Midbrain (tissue), 1 donor: ENCODE data around the gene TLE2.
"Not testable (repeated sequence)": the region's sequence is repeated elsewhere in the genome, so short reads cannot be mapped to it uniquely, and the experiment has no call there.

Source experiments
- DNase-seq: peaks from one replicate; lab custom pipeline; 2025; lab: John Stamatoyannopoulos, UW

The TLE2 gene

DNA sequence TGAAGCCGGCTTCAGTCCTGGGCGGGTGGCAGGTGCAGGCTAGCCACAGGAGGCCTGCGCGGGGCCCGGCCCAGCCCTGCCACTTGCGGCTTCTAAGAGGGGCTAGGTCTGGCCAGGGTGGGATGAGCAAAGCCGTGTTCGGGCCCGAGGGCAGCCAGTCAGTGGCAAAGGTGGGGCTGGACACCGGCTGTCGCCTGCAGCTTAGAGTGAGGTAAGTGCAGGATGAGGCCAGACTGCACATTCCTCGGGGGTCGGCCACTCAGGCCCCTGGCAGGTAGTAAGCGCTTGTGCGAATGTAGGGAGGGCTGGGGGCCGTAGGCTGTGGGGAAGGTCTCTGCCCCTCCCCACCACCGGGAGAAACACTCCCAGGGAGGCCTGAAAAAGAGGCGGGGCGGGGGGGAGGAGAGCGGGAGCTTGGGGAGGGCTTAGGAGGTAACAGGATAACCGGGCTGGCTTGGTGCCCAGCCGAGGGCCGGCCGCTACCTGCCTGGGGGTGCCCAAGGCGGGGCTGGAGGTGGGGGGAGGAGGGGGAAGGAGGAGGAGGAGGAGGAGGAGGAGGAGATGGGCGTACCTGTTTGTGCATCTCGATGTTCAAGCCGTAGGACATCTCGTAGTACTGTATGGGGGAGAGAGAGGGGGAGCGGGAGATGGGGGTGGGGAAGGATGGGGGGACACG is 26.8 kb upstream of the TLE2 start:
- no peak for DNase-seq

DNA sequence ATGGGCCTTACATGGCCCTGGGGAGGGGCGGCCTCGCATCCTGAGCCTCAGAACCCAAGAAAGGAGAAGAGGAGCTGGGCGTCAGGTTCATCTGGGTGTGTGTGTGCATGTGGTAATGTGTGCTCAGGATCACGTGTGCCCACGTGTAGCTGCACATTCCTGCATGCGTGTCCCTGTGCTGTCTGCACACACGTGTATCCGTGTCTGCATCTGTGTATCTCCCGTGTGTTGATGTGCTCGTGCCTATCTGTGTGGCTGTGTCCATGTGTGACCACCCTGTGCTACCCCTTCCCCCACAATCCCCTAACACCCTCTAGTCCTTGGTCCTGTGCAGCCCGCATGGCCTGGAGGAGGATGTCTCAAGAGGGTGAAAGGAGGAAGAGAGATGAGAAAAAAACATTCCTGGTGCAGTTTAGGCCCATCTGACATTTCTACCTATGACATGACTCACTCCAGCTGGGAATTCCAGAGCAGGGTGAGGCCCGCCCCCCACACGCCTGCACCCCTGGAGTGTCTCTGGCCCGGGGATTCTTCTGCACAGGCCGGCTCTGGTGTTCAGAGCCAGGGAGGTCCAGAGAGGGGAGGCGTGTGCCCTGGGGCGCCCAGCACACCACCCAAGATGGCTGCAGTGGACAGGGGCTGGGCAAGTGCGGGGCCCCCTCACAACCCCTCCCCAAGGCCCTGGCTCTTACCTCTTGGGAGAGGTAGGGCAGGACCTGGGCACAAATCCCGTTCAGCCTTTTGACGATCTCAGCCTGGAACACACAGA is 26.1 kb upstream of the TLE2 start:
- DNase-seq: no peak

DNA sequence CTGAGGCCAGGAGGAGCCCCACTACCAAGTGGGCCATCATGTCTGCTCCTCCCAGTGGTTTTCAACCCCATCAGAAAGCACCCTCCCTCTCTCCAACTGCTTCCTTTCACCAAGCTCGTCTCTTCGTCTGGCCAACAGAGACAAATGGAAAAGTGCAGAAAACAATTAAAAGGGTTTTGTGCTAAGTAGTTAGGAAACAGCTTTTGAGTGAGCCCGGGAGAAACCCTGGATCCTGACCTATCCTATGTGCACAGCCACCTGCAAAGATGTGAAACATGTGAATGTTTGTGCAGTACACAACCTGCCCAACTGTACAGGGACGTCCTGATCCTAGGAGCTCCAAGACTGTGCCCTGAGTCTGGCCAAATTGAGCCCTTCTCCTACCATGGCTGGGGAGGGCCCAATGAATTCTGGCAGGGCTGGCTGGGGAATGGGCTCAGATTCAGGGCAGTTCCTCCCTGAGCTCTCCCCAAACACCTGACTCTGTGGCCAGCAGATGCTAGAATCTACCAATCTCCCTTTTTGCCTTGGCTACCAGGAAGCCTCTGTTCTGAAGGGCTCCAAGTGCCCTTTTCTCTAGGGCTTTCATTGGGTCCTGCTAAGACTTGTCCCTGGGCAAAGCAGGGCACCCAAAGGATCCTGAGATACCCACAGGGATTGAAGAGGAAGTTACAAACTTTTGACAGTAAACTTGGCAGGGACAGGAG is 25.3 kb upstream of the TLE2 start:
- no peak for DNase-seq

DNA sequence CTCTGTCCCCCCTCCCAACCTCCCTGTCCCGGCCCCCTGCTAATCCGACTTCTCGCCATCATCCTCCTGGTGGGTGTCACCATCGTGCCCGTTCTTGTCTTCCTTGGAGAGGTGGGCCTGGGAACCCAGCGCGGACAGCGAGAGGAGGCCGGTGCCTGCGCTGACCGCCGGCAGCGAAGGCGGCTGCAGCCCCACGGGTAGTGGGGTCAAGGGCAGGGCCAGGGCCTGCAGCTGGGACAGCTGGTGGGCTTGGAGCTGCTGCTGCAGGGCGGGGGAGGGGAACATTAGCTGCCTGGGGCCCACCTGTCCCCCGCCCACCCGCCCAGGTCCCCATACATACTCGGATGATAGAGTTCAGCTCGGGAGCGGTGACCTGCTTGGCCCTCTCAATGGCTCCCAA is 24.7 kb upstream of the TLE2 start:
- no peak for DNase-seq

DNA sequence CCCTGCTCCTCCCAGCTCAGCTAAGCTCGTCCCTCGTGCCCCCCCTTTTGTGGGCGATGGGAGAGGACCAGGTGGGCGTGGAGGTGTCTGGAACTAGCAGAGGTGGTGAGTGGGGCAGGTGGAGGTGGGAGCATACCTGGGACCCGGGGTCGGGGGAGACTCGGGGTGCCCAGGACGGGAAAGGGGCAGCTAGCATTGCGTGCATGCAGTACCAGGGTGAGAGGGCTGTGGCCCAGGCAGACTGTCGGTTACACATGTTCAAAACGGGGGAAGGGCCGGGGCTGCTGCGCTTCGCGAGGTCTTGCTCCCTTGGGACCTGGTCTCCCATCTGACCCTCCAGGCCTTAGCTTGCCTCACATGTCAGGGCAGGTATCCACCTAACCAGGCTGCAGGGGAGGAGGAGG is 24.1 kb upstream of the TLE2 start:
- DNase-seq: no peak

DNA sequence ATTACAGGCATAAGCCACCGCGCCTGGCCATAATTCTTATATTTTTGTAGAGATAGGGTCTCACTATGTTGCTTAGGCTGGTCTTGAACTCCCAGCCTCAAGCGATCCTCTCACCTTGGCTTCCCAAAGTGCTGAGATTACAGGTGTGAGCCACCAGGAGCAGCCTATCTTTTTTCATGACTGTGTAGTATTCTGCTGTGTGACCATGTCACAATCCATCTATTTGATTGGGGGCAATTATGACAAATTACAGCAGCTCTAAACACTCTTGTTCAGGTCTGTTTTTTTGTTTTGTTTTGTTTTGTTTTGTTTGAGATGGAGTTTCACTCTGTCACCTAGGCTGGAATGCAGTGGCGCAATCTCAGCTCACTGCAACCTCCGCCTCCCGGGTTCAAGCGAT is 20.9 kb upstream of the TLE2 start:
- DNase-seq: not testable (repeated sequence)

DNA sequence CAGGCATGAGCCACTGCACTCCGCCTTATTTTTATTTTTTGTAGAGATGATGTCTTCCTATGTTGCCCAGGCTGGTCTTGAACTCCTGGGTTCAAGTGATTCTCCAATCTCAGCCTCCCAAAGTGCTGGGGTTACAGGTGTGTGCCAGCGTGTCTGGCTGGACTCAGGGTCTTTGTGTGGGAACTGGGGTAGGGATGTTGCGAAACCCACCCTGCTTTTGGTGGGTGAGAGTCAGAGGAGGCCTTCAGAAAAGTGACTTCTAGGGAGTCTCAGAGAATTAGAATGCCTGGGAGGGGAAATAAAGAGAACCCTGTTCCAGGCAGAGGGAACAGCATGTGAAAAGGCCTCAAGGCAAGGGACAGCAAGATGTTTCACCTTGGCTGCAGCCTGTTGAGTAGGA is 20.0 kb upstream of the TLE2 start:
- DNase-seq: no peak

DNA sequence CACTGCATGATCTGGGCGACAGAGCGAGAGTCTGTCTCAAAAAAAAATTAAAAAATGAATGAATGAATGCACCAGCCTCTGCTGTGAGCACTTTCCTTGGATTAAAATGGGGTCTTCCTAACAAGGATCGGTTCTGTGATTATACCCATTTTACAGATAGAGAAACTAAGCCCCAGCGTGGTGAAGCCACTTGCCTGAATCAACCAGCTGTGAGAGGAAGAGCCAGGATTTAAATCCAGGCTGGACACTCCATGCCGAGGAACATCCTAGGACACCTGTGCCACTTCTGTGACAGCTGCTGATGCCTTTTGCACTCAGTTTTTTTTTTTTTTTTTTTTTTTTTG is 19.1 kb upstream of the TLE2 start:
- no peak for DNase-seq

DNA sequence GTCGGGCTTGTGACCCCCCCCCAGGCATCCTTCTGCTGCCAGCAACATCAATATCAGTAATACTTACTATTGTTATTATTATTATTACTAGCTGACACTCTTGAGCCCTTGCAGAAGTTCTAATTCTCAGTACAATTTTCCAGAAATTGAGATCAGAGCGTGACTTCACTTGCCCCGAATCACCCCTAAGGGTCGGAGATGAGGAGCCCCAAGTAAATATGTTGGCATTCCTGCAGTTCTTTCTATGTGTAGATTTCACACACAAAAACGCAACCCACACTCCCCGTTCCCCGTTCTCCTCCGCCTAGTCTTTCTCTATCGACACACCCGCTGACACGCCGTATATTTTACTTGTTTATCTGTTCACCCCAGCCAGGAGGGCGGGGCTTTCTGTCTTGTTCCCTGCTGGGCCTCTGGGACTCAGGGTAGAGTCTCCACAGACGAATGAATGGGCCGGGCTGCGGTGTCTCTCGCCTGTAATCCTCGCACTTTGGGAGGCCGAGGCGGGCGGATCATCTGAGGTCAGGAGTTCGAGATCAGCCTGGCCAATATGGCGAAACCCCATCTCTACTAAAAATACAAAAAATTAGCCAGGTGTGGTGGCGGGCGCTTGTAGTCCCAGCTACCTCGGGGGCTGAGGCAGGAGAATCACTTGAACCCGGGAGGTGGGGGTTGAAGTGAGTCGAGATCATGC is 18.6 kb upstream of the TLE2 start:
- no peak for DNase-seq

DNA sequence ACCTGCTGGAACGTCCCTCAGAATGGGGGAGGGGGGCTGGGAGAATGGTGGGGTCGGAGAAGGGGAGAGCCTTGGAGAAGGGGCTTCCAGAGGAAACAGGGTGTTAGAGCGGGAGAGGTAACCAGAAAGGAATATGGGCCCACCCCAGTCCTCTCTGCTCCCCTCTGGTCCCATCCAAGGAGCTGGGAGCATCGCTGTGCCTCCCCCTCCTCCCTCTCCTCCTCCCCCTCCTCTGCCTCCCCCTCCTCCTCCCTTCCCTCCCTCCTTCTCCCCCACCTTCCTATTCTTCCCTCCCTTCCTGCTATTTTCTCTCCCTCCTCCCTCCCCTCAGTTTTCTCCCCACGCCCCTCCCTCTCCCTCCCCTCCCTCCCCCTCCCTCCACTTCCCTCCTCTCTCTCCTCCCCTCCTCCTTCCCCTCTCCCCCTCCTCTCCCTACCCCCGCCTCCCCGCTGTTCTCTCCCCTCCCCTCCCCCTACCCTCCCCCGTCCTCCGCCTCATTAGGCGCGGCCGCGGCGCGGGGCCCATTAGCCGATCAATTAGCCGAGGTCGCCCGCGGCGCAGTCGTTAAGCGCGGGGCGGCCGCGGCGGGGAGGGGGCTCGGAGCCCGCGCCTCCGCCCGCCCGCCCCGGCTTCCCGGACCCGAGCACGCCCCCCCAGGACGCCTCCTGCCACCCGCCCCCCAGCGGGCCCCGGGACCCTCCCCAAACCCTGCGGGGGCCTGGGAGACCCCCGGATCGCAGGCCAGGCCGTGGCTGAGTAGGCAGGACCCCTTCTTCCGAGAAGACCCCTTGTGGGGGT is 17.8 kb upstream of the TLE2 start:
- no peak for DNase-seq

DNA sequence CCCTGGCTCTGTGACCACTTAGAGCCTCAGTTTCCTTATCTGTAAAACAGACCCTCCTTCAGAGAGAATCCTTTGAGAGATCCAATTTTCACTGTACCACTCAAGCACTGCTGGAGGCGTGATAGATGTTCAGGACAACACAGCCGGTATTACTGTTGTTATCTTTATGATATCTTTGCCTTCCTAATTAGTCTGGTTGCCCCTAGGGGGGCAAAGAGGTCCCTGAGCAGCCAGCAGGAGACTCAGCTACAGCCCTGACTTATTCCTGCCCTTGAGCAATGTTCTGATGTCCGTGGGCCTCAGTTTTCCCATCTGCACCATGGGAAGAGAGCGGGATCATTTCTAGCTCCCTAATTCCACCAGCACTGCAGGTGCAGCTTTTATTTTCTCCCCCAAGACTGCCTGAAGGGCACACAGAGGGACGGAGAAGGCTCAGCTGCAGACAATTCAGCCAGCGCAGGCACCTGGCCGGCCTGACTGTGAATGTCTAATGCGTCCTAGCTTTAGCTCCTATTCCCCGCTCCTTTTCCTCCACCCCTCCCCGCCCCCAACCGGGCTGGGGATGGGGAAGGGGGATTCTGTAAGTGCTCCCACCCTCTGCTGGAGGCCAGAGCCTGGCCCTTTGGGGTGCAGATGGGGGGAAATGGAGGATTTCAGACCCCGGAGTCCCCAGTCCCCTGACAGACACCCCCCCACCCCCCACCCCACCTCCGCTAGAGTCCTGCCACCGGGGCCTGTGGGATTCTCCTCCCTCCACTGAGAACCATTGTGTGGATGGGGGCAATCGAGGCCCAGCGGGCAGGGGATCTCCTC is 17.0 kb upstream of the TLE2 start:
- no peak for DNase-seq

DNA sequence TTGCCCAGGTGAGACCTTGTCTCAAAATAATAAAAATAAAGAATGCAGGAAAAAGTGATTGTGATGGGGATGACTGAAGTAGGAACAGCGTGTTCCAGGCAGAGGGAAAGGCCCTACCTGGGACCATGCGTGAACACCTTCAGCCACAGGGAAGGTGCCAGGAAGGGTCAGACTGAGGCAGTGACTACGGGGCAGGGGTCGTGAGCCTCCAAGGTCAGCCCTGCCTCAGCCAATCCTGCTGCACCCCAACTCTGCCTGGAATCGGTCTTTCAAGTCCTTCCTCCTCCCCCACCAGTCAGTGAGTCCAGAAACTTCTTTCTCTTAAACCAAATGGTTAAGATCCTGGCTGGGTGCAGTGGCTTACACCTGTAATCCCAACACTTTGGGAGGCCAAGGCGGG is 16.1 kb upstream of the TLE2 start:
- DNase-seq: no peak

DNA sequence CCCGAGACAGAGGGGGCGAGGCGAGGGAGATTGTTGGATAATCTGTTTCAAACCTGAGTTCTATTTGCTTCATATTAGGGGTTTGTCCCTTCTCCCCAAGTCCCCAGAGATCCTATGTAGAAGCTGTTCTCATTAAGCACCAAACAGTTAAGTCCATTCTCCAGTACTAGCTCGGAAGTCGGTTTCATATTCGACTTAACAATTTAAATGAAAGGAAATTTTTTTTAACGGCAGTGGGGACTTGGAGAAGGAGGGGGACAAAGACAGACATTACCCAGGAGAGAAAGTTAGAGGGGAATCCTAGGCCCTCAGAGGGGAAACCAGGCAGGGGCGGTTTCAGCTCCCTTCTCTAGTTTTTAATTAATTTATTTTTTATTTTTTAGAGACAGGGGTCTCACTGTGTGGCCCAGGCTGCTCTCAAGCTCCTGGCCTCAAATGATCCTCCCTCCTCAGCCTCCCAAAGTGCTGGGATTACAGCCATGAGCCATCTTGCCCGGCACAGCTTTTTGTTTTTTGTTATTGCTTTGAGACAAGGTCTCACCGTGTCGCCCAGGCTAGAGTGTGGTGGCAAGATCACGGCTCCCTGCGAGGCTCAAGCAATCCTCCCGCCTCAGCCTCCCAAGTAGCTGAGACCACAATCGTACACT is 13.7 kb upstream of the TLE2 start:
- no peak for DNase-seq

DNA sequence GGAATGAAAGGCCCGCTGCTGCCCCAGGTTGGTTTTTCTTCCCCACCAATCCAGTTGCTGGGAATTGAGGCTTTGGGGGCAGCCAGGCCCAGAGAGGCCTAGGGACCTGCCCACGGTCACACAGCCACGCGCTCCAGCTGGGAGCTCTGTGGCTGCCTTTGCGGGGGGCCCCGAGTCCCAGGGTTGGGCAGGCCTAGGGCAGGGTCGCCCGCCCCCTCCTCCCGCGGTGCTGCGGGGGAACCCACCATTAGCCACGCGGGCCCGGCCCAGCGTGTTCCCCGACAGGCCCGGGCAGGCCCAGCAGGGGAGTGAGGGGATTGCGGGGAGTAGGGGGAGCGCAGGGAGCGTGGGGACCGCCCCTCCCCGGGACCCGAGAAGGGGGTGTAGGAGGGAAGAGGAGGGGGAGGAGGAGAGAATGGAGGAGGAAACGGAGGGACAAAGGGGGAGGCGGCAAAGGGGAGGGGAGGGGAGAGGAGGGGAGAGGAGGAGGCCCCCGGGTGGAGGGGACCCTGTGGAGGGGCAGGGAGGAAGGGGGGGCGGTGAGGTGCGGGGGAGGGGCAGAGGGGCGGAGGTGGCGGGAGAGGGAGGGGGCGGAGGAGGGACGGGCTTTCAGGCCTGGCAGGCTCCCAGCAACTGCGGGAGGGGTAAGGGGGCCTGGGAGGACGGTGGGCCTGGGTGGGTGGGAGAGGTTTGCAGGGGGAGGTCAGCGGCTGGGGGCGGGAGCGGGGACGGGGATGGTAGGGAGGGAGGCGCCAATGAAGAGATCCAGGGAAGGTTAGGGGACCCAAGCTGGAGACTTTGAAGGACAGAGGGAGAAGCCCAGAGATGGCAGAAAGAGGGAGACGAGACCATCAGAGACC is 12.9 kb upstream of the TLE2 start:
- no peak for DNase-seq

DNA sequence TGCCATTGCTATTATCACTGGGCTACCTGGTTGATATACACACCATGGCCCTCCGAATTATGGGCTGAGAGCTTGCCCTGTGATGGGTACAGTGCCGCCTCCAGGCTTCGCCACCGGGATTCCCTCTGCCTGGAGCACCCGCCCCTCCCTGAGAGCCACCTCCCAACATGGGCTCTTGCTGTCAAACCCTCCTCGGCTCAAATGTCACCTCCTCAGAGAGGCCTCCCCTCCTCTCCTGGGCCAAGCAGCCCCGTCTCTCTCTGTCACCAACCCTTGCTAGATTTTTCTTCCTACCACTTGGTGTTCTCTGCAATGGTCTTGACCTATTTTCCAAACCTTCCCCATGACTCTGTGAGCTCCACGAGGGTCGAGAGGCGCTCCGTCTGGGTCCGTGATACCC is 12.2 kb upstream of the TLE2 start:
- DNase-seq: no peak

DNA sequence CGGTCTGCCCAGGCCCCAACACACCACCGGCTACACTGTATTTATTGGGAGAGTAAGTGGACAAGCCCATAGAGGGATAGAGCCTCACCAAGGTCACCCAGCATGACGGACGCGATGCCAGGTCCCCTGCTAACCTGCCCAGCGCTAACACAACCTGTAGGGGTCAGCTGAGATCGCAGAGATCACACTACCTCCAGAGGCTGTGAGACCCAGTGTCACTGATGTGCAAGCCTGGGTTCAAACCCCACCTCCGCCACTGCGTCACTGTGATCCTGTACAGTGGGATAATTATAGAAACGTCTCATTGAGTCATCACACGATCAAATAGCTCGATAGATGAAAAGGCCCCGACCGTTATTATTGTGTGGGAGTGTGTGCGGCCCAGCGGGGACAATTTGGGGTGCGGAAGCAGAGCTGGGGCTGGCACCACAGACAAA is 10.6 kb upstream of the TLE2 start:
- DNase-seq: no peak

DNA sequence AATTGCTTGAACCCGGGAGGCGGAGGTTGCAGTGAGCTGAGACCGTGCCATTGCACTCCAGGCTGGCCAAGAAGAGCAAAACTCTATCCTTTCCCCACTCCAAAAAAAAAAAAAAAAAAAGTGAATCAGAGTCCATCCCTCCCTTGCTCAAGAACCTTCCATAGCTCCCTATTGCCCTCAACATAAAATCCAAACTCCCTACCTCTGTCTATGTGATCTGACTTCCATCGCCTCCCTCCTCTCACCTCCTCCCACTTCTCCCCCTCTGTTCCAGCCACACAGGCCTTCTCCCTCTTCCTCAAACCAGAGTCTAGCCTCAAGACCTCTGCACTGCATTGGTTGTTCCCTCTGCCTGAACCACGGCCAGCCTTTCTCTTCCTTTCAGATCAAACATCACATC is 10.0 kb upstream of the TLE2 start:
- no peak for DNase-seq

DNA sequence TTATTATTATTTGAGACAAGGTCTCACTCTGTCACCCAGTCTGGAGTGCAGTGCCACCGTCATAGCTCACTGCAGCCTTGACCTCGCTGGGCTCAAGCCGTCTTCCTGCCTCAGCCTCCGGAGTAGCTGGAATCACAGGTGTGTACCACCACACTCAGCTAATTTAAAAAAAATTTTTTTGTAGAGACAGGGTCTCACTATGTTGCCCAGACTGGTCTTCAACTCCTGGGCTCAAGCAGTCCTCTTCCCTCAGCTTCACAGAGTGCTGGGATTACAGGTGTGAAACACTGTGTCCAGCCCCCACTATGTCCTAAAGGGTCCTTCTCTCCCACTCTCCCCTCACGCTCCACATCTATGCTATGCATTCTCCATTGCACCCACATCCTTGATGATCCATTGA is 9.1 kb upstream of the TLE2 start:
- no peak for DNase-seq

DNA sequence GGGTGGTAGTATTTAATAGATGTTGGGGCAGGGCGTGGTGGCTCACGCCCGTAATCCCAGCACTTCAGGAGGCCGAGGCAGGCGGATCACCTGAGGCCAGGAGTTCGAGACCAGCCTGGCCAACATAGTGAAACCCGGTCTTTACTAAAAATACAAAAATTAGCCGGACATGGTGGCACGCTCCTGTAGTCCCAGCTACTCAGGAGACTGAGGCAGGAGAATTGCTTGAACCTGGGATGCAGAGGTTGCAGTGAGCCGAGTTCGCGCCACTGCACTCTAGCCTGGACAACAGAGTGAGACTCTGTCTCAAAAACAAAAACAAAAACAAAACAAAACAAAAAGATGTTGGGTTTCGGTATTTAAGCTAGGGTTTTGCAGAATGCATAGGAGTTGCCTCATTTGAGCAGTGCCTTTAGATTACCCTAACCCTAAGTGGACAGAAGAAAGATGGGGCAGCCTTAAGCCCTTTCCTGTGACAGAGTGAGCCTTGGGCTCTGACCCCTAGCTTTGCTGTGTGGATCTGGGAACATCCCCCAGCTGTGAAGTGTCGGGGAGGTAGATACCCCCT is 8.0 kb upstream of the TLE2 start:
- not testable (repeated sequence) for DNase-seq
